GM19023 (cell line): ENCODE measurements around the gene KIF20A.
A peak's percentile ranks its signal among the peaks of the same experiment; 100 is the strongest.
"Not testable (repeated sequence)": the region's sequence is repeated elsewhere in the genome, so short reads cannot be mapped to it uniquely, and the experiment has no call there.

Experiments
- ATAC-seq: cut with Tn5 transposase; IDR thresholded peaks from one replicate; pipeline ENCODE4 v1.9.1; 2021; ENCODE audit warnings: mild to moderate bottlenecking, moderate library complexity; ENCODE audit not compliant: unreplicated experiment

The KIF20A gene

GRCh38 chr5:138182808-138183207 is 3.9 kb downstream of the KIF20A start:
- no peak for ATAC-seq

GRCh38 chr5:138186002-138186447 is 7.1 kb downstream of the KIF20A start:
- ATAC-seq: no peak

DNA sequence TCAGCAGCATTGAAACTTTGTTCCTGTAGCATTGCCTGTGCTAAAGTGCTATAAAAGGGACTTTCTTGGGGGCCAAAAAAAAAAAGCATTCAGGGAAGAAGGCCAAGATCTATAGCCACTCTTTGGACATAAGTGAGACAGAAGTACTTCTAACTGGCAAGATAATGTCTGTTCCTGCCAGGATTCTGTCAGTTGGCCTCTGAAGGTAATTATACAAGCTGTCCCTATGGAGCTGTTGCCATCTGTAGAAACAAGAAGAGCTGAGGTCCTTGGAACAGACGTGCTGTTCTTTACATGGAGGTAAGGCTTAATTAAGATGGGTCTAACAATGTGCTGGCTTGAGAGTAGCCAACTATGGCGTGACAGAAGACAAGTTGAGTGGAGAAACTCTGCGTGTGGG is 9.7 kb downstream of the KIF20A start:
- no peak for ATAC-seq

DNA sequence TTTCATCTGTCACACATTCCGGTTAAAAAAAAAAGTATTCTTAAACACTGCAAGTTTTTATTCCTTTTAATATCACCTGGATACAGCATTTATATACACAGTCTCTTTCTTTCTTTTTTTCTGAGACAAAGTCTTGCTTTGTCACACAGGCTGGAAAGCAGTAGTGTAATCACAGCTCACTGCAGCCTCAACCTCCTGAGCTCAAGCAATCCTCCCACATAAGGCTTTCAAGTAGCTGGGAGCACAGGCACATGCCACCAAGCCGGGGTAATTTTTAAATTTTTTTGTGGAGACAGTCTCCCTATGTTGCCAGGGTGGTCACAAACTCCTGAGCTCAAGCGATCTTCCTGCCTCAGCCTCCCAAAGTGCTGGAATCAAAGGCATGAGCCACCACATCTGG is 13.9 kb downstream of the KIF20A start:
- ATAC-seq: no peak

GRCh38 chr5:138193859-138194258 is 14.9 kb downstream of the KIF20A start:
- ATAC-seq: not testable (repeated sequence)

DNA sequence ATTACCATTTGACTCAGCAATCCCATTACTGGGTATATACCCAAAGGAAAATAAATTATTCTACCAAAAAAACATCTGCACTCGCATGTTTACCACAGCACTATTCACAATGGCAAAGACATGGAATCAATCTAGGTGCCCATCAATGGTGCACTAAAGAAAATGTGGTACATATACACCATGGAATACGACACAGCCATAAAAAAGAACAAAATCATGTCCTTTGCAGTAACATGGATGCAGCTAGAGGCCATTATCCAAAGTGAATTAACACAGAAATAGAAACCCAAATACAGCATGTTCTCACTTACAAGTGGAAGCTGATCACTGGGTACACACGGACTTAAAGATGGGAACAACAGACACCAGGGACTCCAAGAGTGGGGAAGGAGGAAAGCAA is 32.1 kb downstream of the KIF20A start:
- no peak for ATAC-seq

DNA sequence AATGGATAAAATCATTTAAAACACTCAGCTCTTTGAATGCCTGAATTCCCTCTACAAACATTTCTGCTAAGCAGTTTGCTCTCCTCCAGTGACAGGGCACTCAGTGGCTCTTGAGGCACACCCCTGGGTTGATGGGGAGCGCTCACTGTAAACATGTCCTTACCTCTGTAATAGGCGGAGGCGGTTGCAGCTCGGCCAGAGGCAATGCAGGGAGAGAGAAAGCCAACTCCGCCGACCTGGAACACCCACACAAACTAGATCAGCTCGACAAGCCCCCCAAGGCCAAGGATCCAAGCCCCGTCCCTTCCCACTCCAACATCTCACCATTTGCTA is 33.9 kb downstream of the KIF20A start:
- peak; percentile 22 for ATAC-seq

- ATAC-seq: peak; percentile 99
These were observed 34.5 kb downstream of the KIF20A start, which contains the start of gene CDC23 for GRCh38 chr5:138213161-138214029. TSS of gene CDC23 (minus strand) at chr5:138213323. CDS start at chr5:138213312, 11 bp downstream.

DNA sequence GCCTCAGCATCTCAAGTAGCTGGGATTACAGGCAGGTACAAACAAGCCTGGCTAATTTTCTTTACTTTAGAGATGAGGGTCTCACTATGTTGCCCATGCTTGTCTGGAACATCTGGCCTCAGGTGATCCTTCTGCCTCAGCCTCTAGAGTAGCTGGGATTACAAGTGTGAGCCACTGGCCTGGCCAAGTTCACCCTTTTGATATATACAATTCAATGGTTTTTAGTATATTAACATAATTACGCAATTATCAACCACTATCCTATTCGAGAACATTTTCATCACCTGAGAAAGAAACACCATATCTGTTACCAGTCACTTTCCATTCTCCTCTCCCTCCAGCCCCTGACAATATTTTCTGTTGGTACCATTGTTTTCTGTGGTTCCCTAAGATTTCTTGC is 37.9 kb downstream of the KIF20A start:
- no peak for ATAC-seq

GRCh38 chr5:138223532-138223931 is 44.6 kb downstream of the KIF20A start:
- no peak for ATAC-seq

GRCh38 chr5:138224712-138225111 is 45.8 kb downstream of the KIF20A start:
- ATAC-seq: no peak

DNA sequence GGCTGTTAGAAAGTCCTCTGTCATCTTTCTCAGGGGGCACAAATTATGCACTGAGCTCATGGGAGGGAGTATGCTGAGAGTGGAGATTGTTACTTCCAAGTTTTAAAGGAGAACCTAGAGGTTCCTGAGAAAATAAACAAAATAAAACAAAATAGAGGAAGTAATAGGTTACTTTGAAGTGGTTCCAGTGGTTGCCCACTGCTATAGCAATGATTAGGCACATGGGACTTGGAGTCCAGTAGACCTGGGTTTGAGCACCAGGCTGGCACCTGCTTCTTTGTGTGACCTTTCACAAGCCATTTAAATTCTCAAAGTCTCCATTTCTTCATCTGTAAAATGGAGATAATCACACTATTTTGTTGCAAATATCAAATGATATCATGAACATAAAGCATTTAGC is 48.0 kb downstream of the KIF20A start:
- no peak for ATAC-seq

GRCh38 chr5:138229387-138229786 is 50.5 kb downstream of the KIF20A start:
- ATAC-seq: no peak

- ATAC-seq: no peak
These were observed 51.3 kb downstream of the KIF20A start for GRCh38 chr5:138230261-138230660.

GRCh38 chr5:138230981-138231589 is 52.2 kb downstream of the KIF20A start:
- no peak for ATAC-seq

GRCh38 chr5:138233280-138233679 is 54.4 kb downstream of the KIF20A start:
- ATAC-seq: no peak

- no peak for ATAC-seq
These were observed 55.7 kb downstream of the KIF20A start for GRCh38 chr5:138234651-138235050.
